ENCODE measurements around the gene PCYT1A. TPM values are rescaled to one million over a fixed set of nuclear protein-coding genes. Genes with fewer than 3 reads are reported as not detected.

Gene PCYT1A
- total RNA-seq, 3 donors from 2014 or later, result 55.9 to 92.0 (median 56.4) TPM

DNA sequence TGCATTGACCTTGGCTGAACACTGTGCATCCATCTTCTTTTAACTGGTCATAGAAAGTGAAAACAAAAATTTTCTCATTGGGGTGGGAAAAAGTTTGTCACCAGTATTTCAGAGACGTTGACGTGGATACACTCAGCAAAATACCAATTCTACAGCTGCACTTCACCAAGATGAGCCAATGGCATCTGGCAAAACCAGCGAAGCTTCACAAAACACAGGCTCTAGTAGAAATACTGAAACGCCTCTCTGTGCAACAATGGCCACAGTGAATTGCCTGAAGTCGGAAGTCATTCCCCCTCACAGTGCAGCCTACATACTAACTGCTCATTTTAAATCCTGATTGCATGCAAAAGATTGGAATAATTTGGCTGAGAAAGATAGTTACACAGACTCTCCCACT is 17.0 kb downstream of the PCYT1A start:
- Histone ChIP-seq H3K27ac (no peak overlapping the region), H3K4me1 (no peaks in the 10 kb centered on the region), H3K36me3 (no peaks in the 10 kb centered on the region), H3K4me3 (no peak overlapping the region), H3K27me3 (no peaks in the 10 kb centered on the region), H3K9me3 (no peaks in the 10 kb centered on the region)
- TF ChIP-seq, protein P1, sequence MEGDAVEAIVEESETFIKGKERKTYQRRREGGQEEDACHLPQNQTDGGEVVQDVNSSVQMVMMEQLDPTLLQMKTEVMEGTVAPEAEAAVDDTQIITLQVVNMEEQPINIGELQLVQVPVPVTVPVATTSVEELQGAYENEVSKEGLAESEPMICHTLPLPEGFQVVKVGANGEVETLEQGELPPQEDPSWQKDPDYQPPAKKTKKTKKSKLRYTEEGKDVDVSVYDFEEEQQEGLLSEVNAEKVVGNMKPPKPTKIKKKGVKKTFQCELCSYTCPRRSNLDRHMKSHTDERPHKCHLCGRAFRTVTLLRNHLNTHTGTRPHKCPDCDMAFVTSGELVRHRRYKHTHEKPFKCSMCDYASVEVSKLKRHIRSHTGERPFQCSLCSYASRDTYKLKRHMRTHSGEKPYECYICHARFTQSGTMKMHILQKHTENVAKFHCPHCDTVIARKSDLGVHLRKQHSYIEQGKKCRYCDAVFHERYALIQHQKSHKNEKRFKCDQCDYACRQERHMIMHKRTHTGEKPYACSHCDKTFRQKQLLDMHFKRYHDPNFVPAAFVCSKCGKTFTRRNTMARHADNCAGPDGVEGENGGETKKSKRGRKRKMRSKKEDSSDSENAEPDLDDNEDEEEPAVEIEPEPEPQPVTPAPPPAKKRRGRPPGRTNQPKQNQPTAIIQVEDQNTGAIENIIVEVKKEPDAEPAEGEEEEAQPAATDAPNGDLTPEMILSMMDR (IDR thresholded peaks at IDR 0.05), result no peak
- TF ChIP-seq POLR2AphosphoS5 (IDR thresholded peaks at IDR 0.05), result no peak
- no peak for TF ChIP-seq POLR2A (IDR thresholded peaks at IDR 0.05)
- intact Hi-C loops (cut with DNase I; ENCODE audit: low total_unique reads), result no loop called here
- no peak for DNase-seq (ENCODE audit: low spot score in 2 of 2)

DNA sequence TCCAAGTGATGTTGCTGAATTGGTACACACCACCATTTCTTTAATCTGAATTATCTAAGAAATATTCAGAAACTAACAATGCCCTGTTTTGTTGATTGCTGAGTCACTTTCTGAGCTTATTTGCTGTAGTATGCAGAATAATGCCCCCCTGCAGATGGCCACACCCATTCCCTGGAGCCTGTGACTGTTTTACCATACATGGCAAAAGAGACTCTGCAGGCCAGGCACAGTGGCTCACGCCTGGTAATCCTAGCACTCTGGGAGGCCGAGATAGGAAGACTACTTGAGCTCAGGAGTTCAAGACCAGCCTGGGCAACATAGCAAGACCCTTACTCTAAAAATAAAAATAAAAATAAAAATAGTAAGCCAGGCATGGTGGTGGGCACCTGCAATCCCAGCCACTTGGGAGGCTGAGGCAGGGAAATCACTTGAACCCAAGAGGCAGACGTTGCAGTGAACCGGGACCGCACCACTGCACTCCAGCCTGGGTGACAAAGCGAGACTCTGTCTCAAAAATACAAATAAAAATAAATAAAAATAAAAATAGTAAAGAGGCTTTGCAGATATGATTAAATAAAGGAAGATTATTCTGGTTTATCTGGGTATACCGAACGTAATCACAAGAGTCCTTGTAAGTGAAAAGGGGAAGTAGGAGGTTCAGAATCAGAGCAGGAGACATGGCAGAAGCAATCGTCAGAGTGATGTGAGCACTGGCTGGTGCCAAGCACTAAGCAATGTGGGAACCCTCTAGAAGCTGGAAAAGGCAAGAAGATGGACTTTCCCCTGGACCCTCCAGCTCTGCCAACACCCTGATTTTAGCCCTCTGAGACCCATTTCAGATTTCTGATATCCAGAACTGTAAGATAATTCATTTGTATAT is 19.0 kb downstream of the PCYT1A start:
- Histone ChIP-seq H3K4me1 (no peaks in the 10 kb centered on the region), H3K27me3 (no peaks in the 10 kb centered on the region), H3K27ac (no peak overlapping the region), H3K9me3 (no peaks in the 10 kb centered on the region), H3K36me3 (no peaks in the 10 kb centered on the region), H3K4me3 (no peak overlapping the region)
- TF ChIP-seq, protein P1 (IDR thresholded peaks at IDR 0.05), result no peak
- TF ChIP-seq POLR2AphosphoS5 (IDR thresholded peaks at IDR 0.05), result no peak
- TF ChIP-seq POLR2A (IDR thresholded peaks at IDR 0.05), result no peak
- intact Hi-C loops (cut with DNase I; ENCODE audit: low total_unique reads), result no loop called here
- DNase-seq (ENCODE audit: low spot score in 2 of 2), result no peak

DNA sequence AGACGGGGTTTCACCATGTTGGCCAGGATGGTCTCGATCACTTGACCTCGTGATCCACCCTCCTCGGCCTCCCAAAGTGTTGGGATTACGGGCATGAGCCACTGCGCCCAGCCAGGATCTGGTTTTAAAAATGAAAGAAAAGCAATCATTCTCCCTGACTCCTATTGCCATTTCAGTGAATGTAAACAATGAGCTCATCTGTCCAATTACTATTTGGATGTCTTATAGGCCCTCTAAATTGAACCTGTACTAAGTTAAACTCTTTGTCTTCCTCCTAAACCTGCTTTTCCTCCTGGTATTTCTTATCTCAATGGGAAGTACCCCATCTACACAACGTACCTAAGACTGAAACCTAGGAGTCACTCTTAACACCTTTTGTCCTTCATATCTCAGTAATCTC is 23.7 kb downstream of the PCYT1A start:
- Histone ChIP-seq H3K27me3 (no peaks in the 10 kb centered on the region), H3K36me3 (no peaks in the 10 kb centered on the region), H3K4me3 (no peak overlapping the region), H3K27ac (no peak overlapping the region), H3K4me1 (no peaks in the 10 kb centered on the region), H3K9me3 (no peaks in the 10 kb centered on the region)
- TF ChIP-seq POLR2A (IDR thresholded peaks at IDR 0.05), result no peak
- DNase-seq (ENCODE audit: low spot score in 2 of 2), result no peak
- intact Hi-C loops (cut with DNase I; ENCODE audit: low total_unique reads), result no loop called here

DNA sequence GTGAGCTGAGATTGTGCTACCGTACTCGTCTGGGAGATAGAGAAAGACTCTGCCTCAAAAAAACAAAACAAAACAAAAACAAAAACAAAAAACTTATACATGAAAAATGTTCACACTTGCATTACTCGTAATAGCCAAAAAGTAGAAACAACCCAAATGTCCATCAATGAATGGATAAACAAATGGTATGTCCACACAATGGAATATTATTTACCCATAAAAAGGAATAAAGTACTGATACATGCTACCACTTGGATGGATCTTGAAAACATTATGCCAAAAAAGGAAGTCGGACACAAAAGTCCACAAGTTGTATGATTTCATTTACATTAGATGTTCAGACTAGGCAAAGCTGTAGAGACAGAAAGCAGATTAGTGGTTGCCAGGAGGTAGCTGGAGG is 26.7 kb downstream of the PCYT1A start:
- TF ChIP-seq, protein P1 (IDR thresholded peaks at IDR 0.05), result no peak
- no peak for TF ChIP-seq POLR2AphosphoS5 (IDR thresholded peaks at IDR 0.05)
- intact Hi-C loops (cut with DNase I; ENCODE audit: low total_unique reads), result no loop called here
- DNase-seq (ENCODE audit: low spot score in 2 of 2), result no peak
- no peak overlapping the region for H3K4me3 ChIP-seq
- no peaks in the 10 kb centered on the region for H3K4me1 ChIP-seq
- H3K27me3 ChIP-seq, result no peaks in the 10 kb centered on the region
- H3K27ac ChIP-seq, result no peak overlapping the region
- no peaks in the 10 kb centered on the region for H3K36me3 ChIP-seq
- H3K9me3 ChIP-seq, result no peaks in the 10 kb centered on the region

DNA sequence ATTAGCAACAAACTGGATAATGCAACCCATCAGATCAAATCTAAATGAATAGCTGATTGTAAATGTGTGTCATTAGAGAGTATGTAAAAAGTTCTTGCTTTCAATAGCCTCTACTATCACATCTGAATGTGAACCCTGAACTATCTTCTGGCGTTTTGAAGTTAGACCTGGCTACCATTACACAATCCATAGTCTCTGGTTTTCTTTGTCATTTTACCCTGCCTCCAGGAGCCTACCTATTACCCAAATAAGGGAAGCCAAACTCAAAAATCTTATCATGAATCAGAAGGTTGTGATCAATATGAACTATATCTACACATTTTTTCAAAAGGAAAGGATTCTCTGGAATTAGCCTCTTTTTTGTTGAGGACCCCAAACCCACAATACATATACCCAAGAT is 31.8 kb downstream of the PCYT1A start:
- no peak overlapping the region for H3K27ac ChIP-seq
- no peaks in the 10 kb centered on the region for H3K36me3 ChIP-seq
- no peaks in the 10 kb centered on the region for H3K4me1 ChIP-seq
- TF ChIP-seq, protein P1 (IDR thresholded peaks at IDR 0.05), result no peak
- no peak for TF ChIP-seq POLR2AphosphoS5 (IDR thresholded peaks at IDR 0.05)
- TF ChIP-seq POLR2A (IDR thresholded peaks at IDR 0.05), result no peak
- intact Hi-C loops (cut with DNase I; ENCODE audit: low total_unique reads), result no loop called here
- H3K9me3 ChIP-seq, result no peaks in the 10 kb centered on the region
- no peak overlapping the region for H3K4me3 ChIP-seq
- H3K27me3 ChIP-seq, result no peaks in the 10 kb centered on the region
- no peak for DNase-seq (ENCODE audit: low spot score in 2 of 2)

All from breast epithelium (tissue), 4 donors.